H9 (cell line): ENCODE results near the gene UNC5B. TPM values are rescaled to one million over a fixed set of nuclear protein-coding genes. Genes with fewer than 3 reads are reported as not detected.

Experiments used
- DNase-seq: peaks from one replicate; pipeline ENCODE4 v3.0.0-alpha.2; 2017
- H2AFZ ChIP-seq: one replicate; pipeline ENCODE4 v1.6.1; 2013; ENCODE audit warnings: mild to moderate bottlenecking, low read length, control low read depth, moderate library complexity
- H2AK5ac ChIP-seq: 2 replicates; pipeline ENCODE4 v1.6.1; 2013; ENCODE audit warnings: low read length, control low read depth, mixed read lengths; ENCODE audit not compliant: insufficient read length
- H2BK120ac ChIP-seq: one replicate; pipeline ENCODE4 v1.6.1; 2013; ENCODE audit warnings: low read depth, mild to moderate bottlenecking, low read length, control low read depth, inconsistent platforms; ENCODE audit not compliant: poor library complexity, severe bottlenecking
- H2BK12ac ChIP-seq: 2 replicates; pipeline ENCODE4 v1.6.1; 2013; ENCODE audit warnings: low read length, control low read depth, mixed read lengths, low read depth; ENCODE audit not compliant: insufficient read length
- H2BK15ac ChIP-seq: 2 replicates; pipeline ENCODE4 v1.6.1; 2013; ENCODE audit warnings: low read depth, low read length, control low read depth
- H2BK20ac ChIP-seq: one replicate; pipeline ENCODE4 v1.6.1; 2013; ENCODE audit warnings: low read depth, mild to moderate bottlenecking, low read length, control low read depth, inconsistent platforms; ENCODE audit not compliant: poor library complexity, severe bottlenecking
- H2BK5ac ChIP-seq: 2 replicates; pipeline ENCODE4 v1.6.1; 2013; ENCODE audit warnings: low read length, control low read depth, mixed read lengths; ENCODE audit not compliant: insufficient read length
- H3K14ac ChIP-seq: 2 replicates; pipeline ENCODE4 v1.6.1; 2013; ENCODE audit warnings: low read length, control low read depth; ENCODE audit not compliant: insufficient read depth
- H3K18ac ChIP-seq: 2 replicates; pipeline ENCODE4 v1.6.1; 2013; ENCODE audit warnings: low read depth, mild to moderate bottlenecking, mixed read lengths, low read length, control low read depth; ENCODE audit not compliant: insufficient read length
- H3K23ac ChIP-seq: 2 replicates; pipeline ENCODE4 v1.6.1; 2013; ENCODE audit warnings: low read length, control low read depth, mixed read lengths, low read depth; ENCODE audit not compliant: insufficient read length
- H3K23me2 ChIP-seq: 2 replicates; pipeline ENCODE4 v1.6.1; 2013; ENCODE audit warnings: low read depth, mild to moderate bottlenecking, mixed read lengths, low read length, control low read depth; ENCODE audit not compliant: insufficient read length, poor library complexity, severe bottlenecking
- H3K27ac ChIP-seq: 2 replicates; pipeline ENCODE4 v1.5.1; 2013; ENCODE audit warnings: low read length, control low read depth, mixed read lengths, low read depth; ENCODE audit not compliant: insufficient read length
- H3K27me3 ChIP-seq: 2 replicates; pipeline ENCODE4 v1.6.1; 2013; ENCODE audit warnings: low read length, control low read depth, inconsistent platforms; ENCODE audit not compliant: insufficient read depth
- H3K4ac ChIP-seq: 2 replicates; pipeline ENCODE4 v1.6.1; 2013; ENCODE audit warnings: low read depth, mild to moderate bottlenecking, control low read depth, inconsistent platforms, low read length, moderate library complexity
- H3K4me1 ChIP-seq: 2 replicates; pipeline ENCODE4 v1.6.1; 2013; ENCODE audit warnings: low read length, control low read depth, inconsistent platforms; ENCODE audit not compliant: insufficient read depth
- H3K4me2 ChIP-seq: 2 replicates; pipeline ENCODE4 v1.6.1; 2013; ENCODE audit warnings: low read length, control low read depth, mixed read lengths; ENCODE audit not compliant: insufficient read length, insufficient read depth
- H3K56ac ChIP-seq: 2 replicates; pipeline ENCODE4 v1.6.1; 2013; ENCODE audit warnings: low read depth, mild to moderate bottlenecking, mixed read lengths, low read length, control low read depth; ENCODE audit not compliant: insufficient read length
- H3K79me1 ChIP-seq: 2 replicates; pipeline ENCODE4 v1.6.1; 2013; ENCODE audit warnings: low read depth, mild to moderate bottlenecking, moderate library complexity, low read length, control low read depth, inconsistent platforms; ENCODE audit not compliant: insufficient read depth, poor library complexity, severe bottlenecking
- H3K79me2 ChIP-seq: 2 replicates; pipeline ENCODE4 v1.6.1; 2013; ENCODE audit warnings: low read length, control low read depth, inconsistent platforms; ENCODE audit not compliant: insufficient read depth
- H3K9ac ChIP-seq: 2 replicates; pipeline ENCODE4 v1.6.1; 2013; ENCODE audit warnings: low read length, control low read depth, mixed read lengths; ENCODE audit not compliant: insufficient read length; ENCODE audit errors: extremely low read depth
- H3K9me3 ChIP-seq: one replicate; pipeline ENCODE4 v1.6.1; 2013; ENCODE audit warnings: low read depth, low read length, inconsistent platforms; ENCODE audit not compliant: control insufficient read depth
- H3T11ph ChIP-seq: one replicate; pipeline ENCODE4 v1.6.1; 2013; ENCODE audit warnings: mild to moderate bottlenecking, low read length, control low read depth, inconsistent platforms
- H4K20me1 ChIP-seq: one replicate; pipeline ENCODE4 v1.6.1; 2013; ENCODE audit not compliant: control insufficient read depth, insufficient read length, insufficient read depth
- H4K5ac ChIP-seq: 2 replicates; pipeline ENCODE4 v1.6.1; 2013; ENCODE audit warnings: low read depth, mild to moderate bottlenecking, mixed read lengths, low read length, control low read depth; ENCODE audit not compliant: insufficient read length
- H4K8ac ChIP-seq: replicated peaks from 2 replicates; pipeline ENCODE4 v1.6.1; 2013; ENCODE audit warnings: low read length, control low read depth, mixed read lengths, low read depth; ENCODE audit not compliant: insufficient read length
- H4K91ac ChIP-seq: 2 replicates; pipeline ENCODE4 v1.6.1; 2013; ENCODE audit warnings: low read depth, mild to moderate bottlenecking, moderate library complexity, mixed read lengths, low read length, control low read depth; ENCODE audit not compliant: insufficient read length
- H3K27ac Mint-ChIP-seq, 3 experiments: 2 replicates in 2 of 3; 3 replicates in 1 of 3; pipeline ENCODE4 v1.8.0; 2020 to 2021; ENCODE audit warnings: mixed read lengths in 3 of 3, mild to moderate bottlenecking in 1 of 3, moderate library complexity in 1 of 3
- H3K27me3 Mint-ChIP-seq: 2 replicates; pipeline ENCODE4 v1.8.0; 2021; ENCODE audit warnings: low read depth, mild to moderate bottlenecking, moderate library complexity, mixed read lengths
- H3K36me3 Mint-ChIP-seq, 3 experiments: 2 replicates in 2 of 3; 3 replicates in 1 of 3; pipeline ENCODE4 v1.8.0; 2020 to 2021; ENCODE audit warnings: low read depth in 3 of 3, mixed read lengths in 3 of 3; ENCODE audit not compliant: insufficient read depth in 1 of 3
- H3K4me1 Mint-ChIP-seq, 2 experiments: 2 replicates each; pipeline ENCODE4 v1.8.0; 2020; ENCODE audit warnings: mixed read lengths in 2 of 2
- H3K4me3 Mint-ChIP-seq, 2 experiments: 2 replicates in 1 of 2; 3 replicates in 1 of 2; pipeline ENCODE4 v1.8.0; 2020 to 2021; ENCODE audit warnings: mild to moderate bottlenecking in 2 of 2, mixed read lengths in 2 of 2, moderate library complexity in 1 of 2
- H3K9me3 Mint-ChIP-seq, 2 experiments: 2 replicates in 1 of 2; 3 replicates in 1 of 2; pipeline ENCODE4 v1.8.0; 2020; ENCODE audit warnings: mild to moderate bottlenecking in 2 of 2, mixed read lengths in 2 of 2, moderate library complexity in 1 of 2
- WGBS: extraction: QIAGEN DNeasy Blood & Tissue Kit; methylation state at CpG from one replicate; pipeline ENCODE4 v1.1.7; 2013; ENCODE audit warnings: missing lambda C conversion rate, low lambda C conversion rate, mixed read lengths; ENCODE audit not compliant: insufficient read length; ENCODE audit errors: extremely low coverage; 5-methylcytosine and 5-hydroxymethylcytosine counted together
- total RNA-seq: library from RNA; stranded (reverse); gene quantifications from 2 replicates; pipeline ENCODE4 v1.2.1, GENCODE V29; 2021
- TF ChIP-seq, protein P1 (sequence below): fragments of 200-600 bp; sonication (generic); conservative IDR thresholded peaks from 3 replicates; pipeline ENCODE4 v1.8.0; 2021; ENCODE audit warnings: antibody characterized with exemption, mild to moderate bottlenecking

UNC5B gene
- total RNA-seq, 1 experiment from 2014 or later: 28.4 TPM

DNA sequence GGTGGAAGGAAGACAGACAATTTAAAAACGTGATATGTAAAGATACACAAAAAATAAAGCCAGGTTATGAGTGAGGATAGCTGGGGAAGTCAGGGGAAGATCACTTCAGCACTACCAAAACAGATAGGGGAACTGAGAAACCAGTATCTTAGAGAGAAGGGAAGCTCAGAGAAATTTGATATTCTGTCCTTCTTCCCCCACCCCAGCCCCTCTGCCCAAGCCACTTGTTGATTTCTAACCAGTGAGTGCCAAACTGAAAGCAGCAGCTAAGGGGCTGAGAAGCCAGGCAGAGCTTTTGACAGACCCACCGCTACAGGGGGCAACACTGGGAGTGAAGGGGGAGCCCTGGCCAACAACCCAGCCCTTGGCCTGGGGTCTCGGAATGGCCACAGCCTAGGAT lies 97.5 kb downstream of the UNC5B start:
- Histone ChIP-seq H3K27me3 (no peaks in the 10 kb centered on the region; the same call in 1 of the 2 replicates), H3K4me1 (no peaks in the 10 kb centered on the region), H4K91ac (no peak overlapping the region), H3K18ac (no peak overlapping the region), H3K23me2 (peaks cover 3% of the 10 kb centered on the region), H3T11ph (no peak overlapping the region), H3K23ac (no peak overlapping the region), H3K79me2 (no peaks in the 10 kb centered on the region), H3K79me1 (no peaks in the 10 kb centered on the region), H2BK12ac (no peak overlapping the region), H2AK5ac (no peak overlapping the region), H2BK120ac (no peak overlapping the region), H2BK5ac (no peak overlapping the region), H3K14ac (no peak overlapping the region), H3K4ac (no peak overlapping the region), H2BK15ac (no peak overlapping the region), H2BK20ac (no peak overlapping the region), H4K5ac (no peak overlapping the region), H4K20me1 (no peaks in the 10 kb centered on the region), H3K9me3 (no peaks in the 10 kb centered on the region), H4K8ac (no peak overlapping the region), H2AFZ (no peak overlapping the region), H3K27ac (no peak overlapping the region), H3K4me2 (no peak overlapping the region), H3K56ac (no peak overlapping the region), H3K9ac (no peak overlapping the region)
- no peaks in the 10 kb centered on the region for H3K36me3 Mint-ChIP-seq
- no CpG with 5 or more reads among the region's 3 CpGs for WGBS
- TF ChIP-seq, protein P1, sequence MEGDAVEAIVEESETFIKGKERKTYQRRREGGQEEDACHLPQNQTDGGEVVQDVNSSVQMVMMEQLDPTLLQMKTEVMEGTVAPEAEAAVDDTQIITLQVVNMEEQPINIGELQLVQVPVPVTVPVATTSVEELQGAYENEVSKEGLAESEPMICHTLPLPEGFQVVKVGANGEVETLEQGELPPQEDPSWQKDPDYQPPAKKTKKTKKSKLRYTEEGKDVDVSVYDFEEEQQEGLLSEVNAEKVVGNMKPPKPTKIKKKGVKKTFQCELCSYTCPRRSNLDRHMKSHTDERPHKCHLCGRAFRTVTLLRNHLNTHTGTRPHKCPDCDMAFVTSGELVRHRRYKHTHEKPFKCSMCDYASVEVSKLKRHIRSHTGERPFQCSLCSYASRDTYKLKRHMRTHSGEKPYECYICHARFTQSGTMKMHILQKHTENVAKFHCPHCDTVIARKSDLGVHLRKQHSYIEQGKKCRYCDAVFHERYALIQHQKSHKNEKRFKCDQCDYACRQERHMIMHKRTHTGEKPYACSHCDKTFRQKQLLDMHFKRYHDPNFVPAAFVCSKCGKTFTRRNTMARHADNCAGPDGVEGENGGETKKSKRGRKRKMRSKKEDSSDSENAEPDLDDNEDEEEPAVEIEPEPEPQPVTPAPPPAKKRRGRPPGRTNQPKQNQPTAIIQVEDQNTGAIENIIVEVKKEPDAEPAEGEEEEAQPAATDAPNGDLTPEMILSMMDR: no peak
- peaks cover 25% of the 10 kb centered on the region for H3K27me3 Mint-ChIP-seq
- peaks cover 12 to 15% of the 10 kb centered on the region in 2 experiments for H3K4me1 Mint-ChIP-seq
- H3K9me3 Mint-ChIP-seq: no peaks in the 10 kb centered on the region; a peak in 1 of 5 replicates
- H3K4me3 Mint-ChIP-seq: no peak overlapping the region
- H3K27ac Mint-ChIP-seq: no peak overlapping the region; a peak in 2 of 7 replicates
- DNase-seq: no peak
